OCI-LY7 (cell line): ENCODE results near the gene RNF182. TPM values are rescaled to one million over a fixed set of nuclear protein-coding genes. Genes with fewer than 3 reads are reported as not detected.

Experiments
- BruUV-seq: library from RNA; stranded (reverse); fragments of 400-500 nt; replicated peaks from 2 replicates; lab custom pipeline; 2021; lab: Mats Ljungman, UMichigan
- CTCF ChIA-PET: fragments of 300-600 bp; sonication (Branson Sonifier 250); formaldehyde crosslinking; loops from one replicate; lab custom pipeline; 2022; ENCODE audit warnings: antibody characterized with exemption; ENCODE audit not compliant: unreplicated experiment; lab: Charles Lee
- POLR2A ChIA-PET: fragments of 300-600 bp; sonication (Branson Sonifier 250); formaldehyde crosslinking; loops from one replicate; lab custom pipeline; 2022; ENCODE audit warnings: antibody characterized with exemption; lab: Charles Lee
- DNase-seq: peaks from one replicate; pipeline ENCODE4 v3.0.0-alpha.2; 2015; ENCODE audit warnings: low spot score
- H2AFZ ChIP-seq: fragments of 200-600 bp; sonication (generic), shearing (Covaris generic); 2 replicates; pipeline ENCODE4 v1.6.1; 2014; ENCODE audit warnings: mild to moderate bottlenecking, antibody characterized with exemption, low read length, moderate library complexity
- H3K27ac ChIP-seq: fragments of 200-600 bp; sonication (generic); 2 replicates; pipeline ENCODE4 v1.5.1; 2014; ENCODE audit warnings: mixed run types, low read depth, mild to moderate bottlenecking, moderate library complexity, low read length, inconsistent platforms; ENCODE audit not compliant: poor library complexity, severe bottlenecking
- H3K36me3 ChIP-seq: fragments of 200-600 bp; sonication (generic); 2 replicates; pipeline ENCODE4 v1.6.1; 2014; ENCODE audit warnings: mild to moderate bottlenecking, antibody characterized with exemption, low read length, moderate library complexity, mixed read lengths; ENCODE audit not compliant: insufficient read depth
- H3K4me1 ChIP-seq: fragments of 200-600 bp; sonication (generic); 2 replicates; pipeline ENCODE4 v1.5.1; 2014; ENCODE audit warnings: mild to moderate bottlenecking, low read length; ENCODE audit not compliant: insufficient read depth, poor library complexity, severe bottlenecking
- H3K4me2 ChIP-seq: fragments of 200-600 bp; sonication (generic); 2 replicates; pipeline ENCODE4 v1.6.1; 2014; ENCODE audit warnings: mild to moderate bottlenecking, low read length
- H3K4me3 ChIP-seq: fragments of 200-600 bp; sonication (generic); 2 replicates; pipeline ENCODE4 v1.5.1; 2014; ENCODE audit warnings: mild to moderate bottlenecking, low read depth, low read length; ENCODE audit not compliant: poor library complexity, severe bottlenecking
- H3K79me2 ChIP-seq: fragments of 200-600 bp; sonication (generic); 2 replicates; pipeline ENCODE4 v1.6.1; 2016; ENCODE audit warnings: low read depth, mild to moderate bottlenecking, low read length, moderate library complexity, mixed read lengths; ENCODE audit not compliant: insufficient read depth
- H3K9me2 ChIP-seq: fragments of 200-600 bp; sonication (generic); 2 replicates; pipeline ENCODE4 v1.6.1; 2016; ENCODE audit warnings: mild to moderate bottlenecking, low read length, mixed read lengths; ENCODE audit not compliant: insufficient read depth
- H3K9me3 ChIP-seq: fragments of 200-600 bp; sonication (generic); 2 replicates; pipeline ENCODE4 v1.6.1; 2014; ENCODE audit warnings: mild to moderate bottlenecking, mixed run types, low read length, mixed read lengths
- H4K20me1 ChIP-seq: fragments of 200-600 bp; sonication (generic); 2 replicates; pipeline ENCODE4 v1.6.1; 2014; ENCODE audit warnings: mild to moderate bottlenecking, antibody characterized with exemption, low read length, moderate library complexity, mixed read lengths; ENCODE audit not compliant: insufficient read depth
- CTCF ChIP-seq: fragments of 200-600 bp; sonication (generic); conservative IDR thresholded peaks from 2 replicates; pipeline ENCODE4 v1.5.1; 2014; ENCODE audit warnings: mild to moderate bottlenecking, antibody characterized with exemption, low read length, moderate library complexity, mixed read lengths
- EZH2phosphoT487 ChIP-seq: fragments of 200-600 bp; sonication (generic); IDR thresholded peaks from 2 replicates; pipeline ENCODE4 v1.6.1; 2018; ENCODE audit warnings: low read depth, borderline replicate concordance, mild to moderate bottlenecking, mixed run types, antibody characterized with exemption, low read length, moderate library complexity, mixed read lengths
- intact Hi-C: fragments of 100-400 bp; cut with micrococcal nuclease; formaldehyde crosslinking; loops from one replicate; pipeline ENCODE4 v1.10.0; 2022; ENCODE audit not compliant: unreplicated experiment
- total RNA-seq, 2 experiments: library from RNA; depleted of rRNA in 1 of 2; stranded (reverse); fragments of >200 nt in 1 of 2; shearing (Covaris generic) in 1 of 2; gene quantifications; 2 replicates each; pipeline ENCODE4 v1.2.3, GENCODE V29; 2014 to 2022

RNF182 gene
- total RNA-seq, 2 experiments from 2014 or later, result not detected

GRCh38 chr6:13952101-13952500 lies 27.3 kb downstream of the RNF182 start:
- peaks cover 7% of the 10 kb centered on the region; the same call in 1 of the 2 replicates for H3K9me3 ChIP-seq
- no peaks in the 10 kb centered on the region for H3K79me2 ChIP-seq
- no peak overlapping the region for H2AFZ ChIP-seq
- BruUV-seq, result no TSS peak
- no peak for DNase-seq
- POLR2A ChIA-PET, result no interaction called here
- no peaks in the 10 kb centered on the region for H4K20me1 ChIP-seq
- no peaks in the 10 kb centered on the region for H3K36me3 ChIP-seq
- TF ChIP-seq EZH2phosphoT487 (no peak), CTCF (no peak)
- no peaks in the 10 kb centered on the region for H3K4me1 ChIP-seq
- H3K27ac ChIP-seq, result no peak overlapping the region
- intact Hi-C loops, result no loop called here
- CTCF ChIA-PET, result no interaction called here
- no peak overlapping the region for H3K4me2 ChIP-seq
- no peaks in the 10 kb centered on the region for H3K9me2 ChIP-seq
- H3K4me3 ChIP-seq, result no peak overlapping the region

DNA sequence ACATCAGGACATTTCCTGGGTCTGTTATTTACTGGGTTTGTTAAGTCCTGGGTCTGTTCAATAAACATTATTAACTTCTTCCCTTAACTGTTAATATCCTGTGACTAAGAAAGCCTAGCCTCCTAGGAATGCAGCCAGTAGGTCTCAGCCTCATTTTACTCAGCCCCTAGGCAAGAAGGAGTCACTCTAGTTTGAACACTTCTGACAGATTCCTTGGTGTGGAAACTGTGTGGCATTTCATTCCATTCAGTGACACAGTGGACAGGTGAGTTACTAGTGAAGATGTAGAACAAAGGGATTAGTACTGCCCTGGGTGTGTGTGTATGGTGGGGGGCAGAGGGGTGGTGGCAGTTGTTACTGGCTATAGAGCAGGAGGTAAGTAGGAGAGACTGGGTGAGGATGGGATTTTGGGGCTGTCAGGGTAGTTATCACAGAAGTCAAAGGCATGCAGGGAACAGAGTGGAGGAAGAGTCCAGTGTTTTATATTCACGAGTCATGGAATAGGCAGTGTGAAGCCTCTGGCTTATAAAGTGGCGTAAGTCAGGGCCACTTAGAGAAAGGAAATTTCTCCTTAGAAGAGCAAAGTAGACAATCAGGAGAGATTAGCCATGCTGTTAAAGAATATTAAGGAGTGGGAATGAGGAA lies 28.4 kb downstream of the RNF182 start:
- H3K9me2 ChIP-seq, result no peaks in the 10 kb centered on the region
- no peaks in the 10 kb centered on the region for H4K20me1 ChIP-seq
- no peak overlapping the region for H3K4me3 ChIP-seq
- H3K36me3 ChIP-seq, result no peaks in the 10 kb centered on the region
- intact Hi-C loops, result no loop called here
- peaks cover under 1% of the 10 kb centered on the region; the same call in 1 of the 2 replicates for H3K9me3 ChIP-seq
- ChIA-PET POLR2A (no interaction called here), CTCF (no interaction called here)
- H2AFZ ChIP-seq, result no peak overlapping the region
- no peak overlapping the region for H3K27ac ChIP-seq
- no peak overlapping the region for H3K4me2 ChIP-seq
- no peaks in the 10 kb centered on the region for H3K79me2 ChIP-seq
- no TSS peak for BruUV-seq
- H3K4me1 ChIP-seq, result no peaks in the 10 kb centered on the region
- DNase-seq, result no peak
- TF ChIP-seq EZH2phosphoT487 (no peak), CTCF (no peak)

DNA sequence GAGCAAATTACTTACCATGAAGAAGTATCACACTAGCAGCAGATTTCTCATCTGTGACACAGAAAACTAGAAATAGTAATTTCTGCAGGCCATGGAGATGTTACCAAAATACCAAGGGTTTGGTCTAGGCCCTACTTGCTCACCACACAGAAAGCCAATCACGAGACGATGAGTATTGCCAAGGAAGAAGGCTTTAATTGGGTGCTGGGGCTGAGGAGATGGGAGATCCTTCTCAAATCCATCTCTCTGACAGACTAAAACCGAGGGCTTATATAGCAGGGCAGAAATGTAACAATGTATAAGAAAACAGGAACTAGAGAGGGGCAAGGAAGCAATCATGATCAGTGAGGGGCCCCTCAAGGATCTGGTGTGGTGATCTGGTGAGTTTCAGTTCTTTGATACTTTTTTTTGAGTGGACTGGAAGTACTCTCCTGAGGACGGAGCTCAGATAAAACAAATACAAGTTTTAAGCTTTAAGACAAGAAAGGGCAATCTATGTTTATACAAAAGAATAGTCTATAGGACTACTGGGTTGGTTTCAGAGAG lies 40.9 kb downstream of the RNF182 start:
- Histone ChIP-seq H3K4me2 (no peak overlapping the region), H3K79me2 (no peaks in the 10 kb centered on the region), H3K9me3 (peaks cover 2% of the 10 kb centered on the region; the same call in 1 of the 2 replicates), H3K4me1 (no peaks in the 10 kb centered on the region), H3K27ac (no peak overlapping the region), H3K36me3 (no peaks in the 10 kb centered on the region), H3K4me3 (no peak overlapping the region), H4K20me1 (no peaks in the 10 kb centered on the region), H3K9me2 (no peaks in the 10 kb centered on the region), H2AFZ (no peak overlapping the region)
- CTCF ChIA-PET, result no interaction called here
- DNase-seq, result no peak
- BruUV-seq, result no TSS peak
- intact Hi-C loops, result no loop called here
- TF ChIP-seq CTCF (no peak), EZH2phosphoT487 (no peak)
- POLR2A ChIA-PET, result no interaction called here
